DOHH2 (cell line): ENCODE results near the gene GANAB.

ENCODE experiments used
- H3F3A ChIP-seq: fragments of 200-600 bp; sonication (generic), shearing (Covaris generic); 2 replicates; pipeline ENCODE4 v1.6.0; 2016; ENCODE audit warnings: antibody characterized with exemption, mild to moderate bottlenecking; ENCODE audit not compliant: control insufficient read depth, insufficient read depth
- H3K27ac ChIP-seq: fragments of 200-600 bp; sonication (generic); 2 replicates; pipeline ENCODE4 v1.5.1; 2014; ENCODE audit warnings: low read depth, mild to moderate bottlenecking, low read length, moderate library complexity
- H3K27me3 ChIP-seq: fragments of 200-600 bp; sonication (generic); 2 replicates; pipeline ENCODE4 v1.6.1; 2014; ENCODE audit warnings: mild to moderate bottlenecking, low read length, mixed read lengths; ENCODE audit not compliant: control insufficient read depth
- H3K36me3 ChIP-seq: fragments of 200-600 bp; sonication (generic); 2 replicates; pipeline ENCODE4 v1.6.1; 2014; ENCODE audit warnings: mild to moderate bottlenecking, low read length, moderate library complexity, mixed read lengths; ENCODE audit not compliant: control insufficient read depth
- H3K4me1 ChIP-seq: fragments of 200-600 bp; sonication (generic); 2 replicates; pipeline ENCODE4 v1.6.1; 2014; ENCODE audit warnings: mild to moderate bottlenecking, low read length, mixed read lengths; ENCODE audit not compliant: control insufficient read depth
- H3K4me2 ChIP-seq: fragments of 200-600 bp; sonication (generic); 2 replicates; pipeline ENCODE4 v1.6.0; 2014; ENCODE audit warnings: mild to moderate bottlenecking, low read length, moderate library complexity
- H3K4me3 ChIP-seq: fragments of 200-600 bp; sonication (generic); 2 replicates; pipeline ENCODE4 v1.5.1; 2014; ENCODE audit warnings: mild to moderate bottlenecking, low read length, mixed read lengths
- H3K79me2 ChIP-seq: fragments of 200-600 bp; sonication (generic); 2 replicates; pipeline ENCODE4 v1.6.1; 2014; ENCODE audit warnings: mild to moderate bottlenecking, low read length, mixed read lengths; ENCODE audit not compliant: control insufficient read depth
- H3K9me2 ChIP-seq: fragments of 200-600 bp; sonication (generic); replicated peaks from 2 replicates; pipeline ENCODE4 v1.6.1; 2014; ENCODE audit warnings: mild to moderate bottlenecking, low read length, mixed read lengths; ENCODE audit not compliant: control insufficient read depth
- H3K9me3 ChIP-seq: fragments of 200-600 bp; sonication (generic); 2 replicates; pipeline ENCODE4 v1.6.1; 2014; ENCODE audit warnings: antibody characterized with exemption, low read length, mixed read lengths; ENCODE audit not compliant: control insufficient read depth, insufficient read depth
- H4K20me1 ChIP-seq: fragments of 200-600 bp; sonication (generic); 2 replicates; pipeline ENCODE4 v1.6.0; 2014; ENCODE audit warnings: low read depth, mild to moderate bottlenecking, antibody characterized with exemption, low read length, moderate library complexity; ENCODE audit not compliant: control insufficient read depth, insufficient read depth
- EZH2phosphoT487 ChIP-seq: fragments of 200-600 bp; sonication (generic); IDR thresholded peaks from 2 replicates; pipeline ENCODE4 v1.6.1; 2017; ENCODE audit warnings: borderline replicate concordance, mild to moderate bottlenecking, antibody characterized with exemption, low read length, moderate library complexity, mixed read lengths
- TF ChIP-seq, protein P1 (sequence below): fragments of 200-600 bp; sonication (generic); IDR thresholded peaks from one replicate; pipeline ENCODE4 v1.5.1; 2014; ENCODE audit warnings: antibody characterized with exemption, mild to moderate bottlenecking, low read depth, low read length; ENCODE audit not compliant: poor library complexity, severe bottlenecking

The GANAB gene

GRCh38 chr11:62603776-62604299 lies 42.6 kb downstream of the GANAB start:
- no peak overlapping the region for H3K4me3 ChIP-seq
- TF ChIP-seq, protein P1, sequence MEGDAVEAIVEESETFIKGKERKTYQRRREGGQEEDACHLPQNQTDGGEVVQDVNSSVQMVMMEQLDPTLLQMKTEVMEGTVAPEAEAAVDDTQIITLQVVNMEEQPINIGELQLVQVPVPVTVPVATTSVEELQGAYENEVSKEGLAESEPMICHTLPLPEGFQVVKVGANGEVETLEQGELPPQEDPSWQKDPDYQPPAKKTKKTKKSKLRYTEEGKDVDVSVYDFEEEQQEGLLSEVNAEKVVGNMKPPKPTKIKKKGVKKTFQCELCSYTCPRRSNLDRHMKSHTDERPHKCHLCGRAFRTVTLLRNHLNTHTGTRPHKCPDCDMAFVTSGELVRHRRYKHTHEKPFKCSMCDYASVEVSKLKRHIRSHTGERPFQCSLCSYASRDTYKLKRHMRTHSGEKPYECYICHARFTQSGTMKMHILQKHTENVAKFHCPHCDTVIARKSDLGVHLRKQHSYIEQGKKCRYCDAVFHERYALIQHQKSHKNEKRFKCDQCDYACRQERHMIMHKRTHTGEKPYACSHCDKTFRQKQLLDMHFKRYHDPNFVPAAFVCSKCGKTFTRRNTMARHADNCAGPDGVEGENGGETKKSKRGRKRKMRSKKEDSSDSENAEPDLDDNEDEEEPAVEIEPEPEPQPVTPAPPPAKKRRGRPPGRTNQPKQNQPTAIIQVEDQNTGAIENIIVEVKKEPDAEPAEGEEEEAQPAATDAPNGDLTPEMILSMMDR = no peak
- no peak for TF ChIP-seq EZH2phosphoT487
- no peak overlapping the region for H3K27ac ChIP-seq
- peaks cover 9% of the 10 kb centered on the region; the same call in 1 of the 2 replicates for H3F3A ChIP-seq
- no peaks in the 10 kb centered on the region for H3K27me3 ChIP-seq
- peaks cover 44% of the 10 kb centered on the region for H3K4me1 ChIP-seq
- peaks cover 27% of the 10 kb centered on the region for H3K79me2 ChIP-seq
- no peak overlapping the region for H3K4me2 ChIP-seq
- H3K9me3 ChIP-seq = no peaks in the 10 kb centered on the region
- H4K20me1 ChIP-seq = peaks cover 4% of the 10 kb centered on the region; the same call in 1 of the 2 replicates
- peaks cover 67% of the 10 kb centered on the region for H3K36me3 ChIP-seq
- no peaks in the 10 kb centered on the region for H3K9me2 ChIP-seq

DNA sequence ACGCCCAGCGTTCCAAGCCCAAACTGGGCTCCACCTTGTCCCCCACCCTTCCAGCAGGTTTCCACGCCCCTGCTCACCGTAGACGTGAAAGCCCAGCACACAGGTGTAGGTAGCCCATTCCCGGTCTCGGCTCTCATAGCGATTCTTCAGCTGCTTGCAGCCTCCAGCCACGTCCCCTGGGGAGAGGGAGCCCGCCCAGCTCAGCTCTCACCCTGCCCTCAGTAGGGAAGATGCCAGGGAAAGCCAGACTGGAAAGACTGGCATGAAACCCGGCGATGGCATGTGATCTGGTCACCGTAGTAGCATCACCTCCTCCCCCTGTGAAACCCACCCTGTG lies 43.4 kb downstream of the GANAB start:
- Histone ChIP-seq H3K27me3 (no peaks in the 10 kb centered on the region), H3K36me3 (peaks cover 71% of the 10 kb centered on the region), H4K20me1 (peaks cover 7% of the 10 kb centered on the region; the same call in 1 of the 2 replicates), H3K79me2 (peaks cover 35% of the 10 kb centered on the region), H3K4me3 (no peak overlapping the region), H3K9me2 (no peaks in the 10 kb centered on the region), H3K27ac (no peak overlapping the region), H3K4me2 (no peak overlapping the region), H3K4me1 (peaks cover 46% of the 10 kb centered on the region), H3K9me3 (no peaks in the 10 kb centered on the region), H3F3A (peaks cover 7% of the 10 kb centered on the region; the same call in 1 of the 2 replicates)
- no peak for TF ChIP-seq EZH2phosphoT487
- TF ChIP-seq, protein P1 = no peak

GRCh38 chr11:62602141-62603071 lies 44.0 kb downstream of the GANAB start:
- 0 out of 2 replicates have a peak, but pooled peaks cover 6% of the 10 kb centered on the region for H3F3A ChIP-seq
- peaks cover 40% of the 10 kb centered on the region for H3K4me1 ChIP-seq
- peaks cover 41% of the 10 kb centered on the region for H3K79me2 ChIP-seq
- H4K20me1 ChIP-seq = peaks cover 8% of the 10 kb centered on the region; the same call in 1 of the 2 replicates
- H3K9me3 ChIP-seq = no peaks in the 10 kb centered on the region
- H3K27me3 ChIP-seq = no peaks in the 10 kb centered on the region
- H3K36me3 ChIP-seq = peaks cover 75% of the 10 kb centered on the region
- peak overlapping the region; percentile 89 for H3K4me3 ChIP-seq
- H3K4me2 ChIP-seq = peak overlapping the region; percentile 84
- H3K9me2 ChIP-seq = no peaks in the 10 kb centered on the region
- TF ChIP-seq, protein P1 = no peak
- no peak for TF ChIP-seq EZH2phosphoT487
- peak overlapping the region; percentile 55 for H3K27ac ChIP-seq
